Measurements from ENCODE around the gene CNNM3.

DNA sequence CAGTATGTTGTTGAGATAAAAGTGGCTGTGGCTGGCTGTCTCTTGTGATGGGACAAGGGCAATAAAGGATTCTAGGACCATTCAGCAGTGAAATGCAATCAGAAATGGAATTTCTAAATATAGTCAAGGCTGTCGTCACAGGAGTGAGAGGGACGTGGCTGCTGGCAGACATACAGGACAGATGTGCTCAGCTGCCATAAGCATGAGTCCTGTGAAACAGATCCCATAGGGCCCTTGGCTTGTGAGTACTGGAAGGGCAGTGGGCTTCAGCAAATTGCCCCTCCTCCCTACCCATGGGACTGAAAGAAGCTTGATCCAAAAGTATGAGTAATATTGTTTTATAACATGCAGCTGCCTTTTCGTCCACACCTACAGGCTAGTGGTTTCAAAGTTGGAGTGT is 4.2 kb upstream of the CNNM3 start:
- TF ChIP-seq EZH2phosphoT487 (IDR thresholded peaks at IDR 0.05; ENCODE audit: low read depth): no peak
- TF ChIP-seq, protein P1, sequence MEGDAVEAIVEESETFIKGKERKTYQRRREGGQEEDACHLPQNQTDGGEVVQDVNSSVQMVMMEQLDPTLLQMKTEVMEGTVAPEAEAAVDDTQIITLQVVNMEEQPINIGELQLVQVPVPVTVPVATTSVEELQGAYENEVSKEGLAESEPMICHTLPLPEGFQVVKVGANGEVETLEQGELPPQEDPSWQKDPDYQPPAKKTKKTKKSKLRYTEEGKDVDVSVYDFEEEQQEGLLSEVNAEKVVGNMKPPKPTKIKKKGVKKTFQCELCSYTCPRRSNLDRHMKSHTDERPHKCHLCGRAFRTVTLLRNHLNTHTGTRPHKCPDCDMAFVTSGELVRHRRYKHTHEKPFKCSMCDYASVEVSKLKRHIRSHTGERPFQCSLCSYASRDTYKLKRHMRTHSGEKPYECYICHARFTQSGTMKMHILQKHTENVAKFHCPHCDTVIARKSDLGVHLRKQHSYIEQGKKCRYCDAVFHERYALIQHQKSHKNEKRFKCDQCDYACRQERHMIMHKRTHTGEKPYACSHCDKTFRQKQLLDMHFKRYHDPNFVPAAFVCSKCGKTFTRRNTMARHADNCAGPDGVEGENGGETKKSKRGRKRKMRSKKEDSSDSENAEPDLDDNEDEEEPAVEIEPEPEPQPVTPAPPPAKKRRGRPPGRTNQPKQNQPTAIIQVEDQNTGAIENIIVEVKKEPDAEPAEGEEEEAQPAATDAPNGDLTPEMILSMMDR (IDR thresholded peaks at IDR 0.05; ENCODE audit: low read depth, low read length): no peak
